AG04449 (cell line): ENCODE measurements around the gene WNT2.
A peak's percentile ranks its signal among the peaks of the same experiment; 100 is the strongest.

Experiments used
- CTCF ChIA-PET: fragments of 350-600 bp; formaldehyde crosslinking; extraction: SDS; loops from one replicate; lab custom pipeline; 2021; ENCODE audit warnings: antibody characterized with exemption; lab: Yijun Ruan, JAX
- POLR2A ChIA-PET: fragments of 400-600, 350-600 bp; formaldehyde crosslinking; extraction: SDS; loops from one replicate; lab custom pipeline; 2020; ENCODE audit warnings: antibody characterized with exemption, inconsistent platforms; lab: Yijun Ruan, JAX
- DNase-seq: peaks from one replicate; pipeline ENCODE4 v3.0.0-alpha.2; 2010; ENCODE audit warnings: low read depth, low spot score
- H3K4me3 ChIP-seq: 2 replicates; pipeline ENCODE4 v1.5.1; 2011; ENCODE audit warnings: low read depth, mild to moderate bottlenecking, control low read depth, low read length
- TF ChIP-seq, protein P1 (sequence below): IDR thresholded peaks from one replicate; pipeline ENCODE4 v1.5.1; 2011; ENCODE audit warnings: mild to moderate bottlenecking, moderate library complexity, low read length, control low read depth, inconsistent platforms; ENCODE audit not compliant: insufficient read depth; ENCODE audit errors: missing control alignments

WNT2 gene

GRCh38 chr7:117269886-117270285, 53.0 kb downstream of the WNT2 start:
- DNase-seq = peak; percentile 77

DNA sequence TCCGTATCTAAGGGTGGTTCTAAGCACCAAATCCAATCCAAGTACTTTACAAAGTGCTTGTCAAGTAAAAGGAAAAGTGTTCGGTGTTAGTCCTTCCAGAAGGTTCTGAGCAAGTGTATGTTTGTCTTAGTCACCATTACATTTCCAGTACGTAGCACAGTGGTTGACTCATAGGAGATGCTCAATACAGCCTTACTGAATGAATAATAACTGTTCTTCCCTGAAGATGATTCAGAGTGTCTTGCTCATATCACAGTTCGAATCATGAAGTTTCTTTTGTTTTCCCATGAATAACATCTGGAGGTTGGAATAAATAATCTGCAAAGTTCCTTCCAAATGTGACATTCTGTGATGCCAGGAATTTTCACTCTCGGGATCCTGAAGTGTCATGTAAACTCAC, 53.4 kb downstream of the WNT2 start:
- POLR2A ChIA-PET = no interaction called here
- peak; percentile 92 for DNase-seq
- TF ChIP-seq, protein P1, sequence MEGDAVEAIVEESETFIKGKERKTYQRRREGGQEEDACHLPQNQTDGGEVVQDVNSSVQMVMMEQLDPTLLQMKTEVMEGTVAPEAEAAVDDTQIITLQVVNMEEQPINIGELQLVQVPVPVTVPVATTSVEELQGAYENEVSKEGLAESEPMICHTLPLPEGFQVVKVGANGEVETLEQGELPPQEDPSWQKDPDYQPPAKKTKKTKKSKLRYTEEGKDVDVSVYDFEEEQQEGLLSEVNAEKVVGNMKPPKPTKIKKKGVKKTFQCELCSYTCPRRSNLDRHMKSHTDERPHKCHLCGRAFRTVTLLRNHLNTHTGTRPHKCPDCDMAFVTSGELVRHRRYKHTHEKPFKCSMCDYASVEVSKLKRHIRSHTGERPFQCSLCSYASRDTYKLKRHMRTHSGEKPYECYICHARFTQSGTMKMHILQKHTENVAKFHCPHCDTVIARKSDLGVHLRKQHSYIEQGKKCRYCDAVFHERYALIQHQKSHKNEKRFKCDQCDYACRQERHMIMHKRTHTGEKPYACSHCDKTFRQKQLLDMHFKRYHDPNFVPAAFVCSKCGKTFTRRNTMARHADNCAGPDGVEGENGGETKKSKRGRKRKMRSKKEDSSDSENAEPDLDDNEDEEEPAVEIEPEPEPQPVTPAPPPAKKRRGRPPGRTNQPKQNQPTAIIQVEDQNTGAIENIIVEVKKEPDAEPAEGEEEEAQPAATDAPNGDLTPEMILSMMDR = no peak
- no peak overlapping the region for H3K4me3 ChIP-seq
- CTCF ChIA-PET = no interaction called here

More at GRCh38 chr7:117269886-117270285, 53.0 kb downstream of the WNT2 start:
- TF ChIP-seq, protein P1 = no peak
- ChIA-PET CTCF (no interaction called here), POLR2A (no interaction called here)
- H3K4me3 ChIP-seq = no peak overlapping the region

- CTCF ChIA-PET = interaction anchor here (1.3 to 2.2 kb wide), 2 partner anchors 9 to 14 kb away, joined by 3 to 5 read pairs; no protein-coding TSS in a partner anchor
Measured at GRCh38 chr7:117264716-117265115, 58.1 kb downstream of the WNT2 start.

GRCh38 chr7:117262546-117262945, 60.3 kb downstream of the WNT2 start:
- POLR2A ChIA-PET = no interaction called here

More at GRCh38 chr7:117264716-117265115, 58.1 kb downstream of the WNT2 start:
- no peak overlapping the region for H3K4me3 ChIP-seq
- TF ChIP-seq, protein P1 = no peak
- no peak for DNase-seq
- POLR2A ChIA-PET = no interaction called here

GRCh38 chr7:117259615-117260014, 63.2 kb downstream of the WNT2 start:
- no peak overlapping the region for H3K4me3 ChIP-seq
- CTCF ChIA-PET = interaction anchor here (1.6 kb wide), 1 partner anchor 10 kb away, joined by 6 read pairs; no protein-coding TSS in a partner anchor
- DNase-seq = peak; percentile 63
- POLR2A ChIA-PET = interaction anchor here (1.0 to 1.1 kb wide), 2 partner anchors 8 to 24 kb away, joined by 3 read pairs; no protein-coding TSS in a partner anchor
- TF ChIP-seq, protein P1 = no peak

More at GRCh38 chr7:117262546-117262945, 60.3 kb downstream of the WNT2 start:
- no peak for DNase-seq
- CTCF ChIA-PET = no interaction called here
- TF ChIP-seq, protein P1 = no peak
- no peak overlapping the region for H3K4me3 ChIP-seq

DNA sequence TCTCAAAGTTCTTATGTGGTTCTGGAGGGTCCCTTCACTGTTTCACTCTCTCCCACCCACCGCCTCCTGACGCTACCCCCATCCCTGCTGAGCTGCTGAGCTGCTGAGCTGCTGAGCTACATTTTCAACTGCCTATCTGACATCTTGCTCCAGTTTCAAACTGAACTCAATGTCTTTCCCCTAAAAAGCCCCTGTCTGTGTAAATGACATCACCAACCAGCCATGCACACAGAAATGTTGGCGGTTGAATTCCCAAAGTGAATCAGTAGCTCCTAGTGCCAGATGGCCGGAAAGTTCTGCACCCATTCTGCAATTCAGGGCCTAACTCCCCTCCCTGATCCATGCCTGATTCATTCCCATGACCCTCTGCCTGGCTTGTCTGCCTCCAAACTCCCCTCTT, 71.2 kb downstream of the WNT2 start:
- DNase-seq = peak; percentile 80
- CTCF ChIA-PET = interaction anchor here (1.4 to 2.1 kb wide), 2 partner anchors 38 to 124 kb away, joined by 5 to 9 read pairs; no protein-coding TSS in a partner anchor
- H3K4me3 ChIP-seq = no peak overlapping the region
- POLR2A ChIA-PET = interaction anchor here (0.9 to 1.6 kb wide), 4 partner anchors 8 to 73 kb away, joined by 3 to 4 read pairs (median 4); no protein-coding TSS in a partner anchor
- TF ChIP-seq, protein P1 = no peak
